Measurements from ENCODE around the gene NR6A1.

Gene NR6A1

DNA sequence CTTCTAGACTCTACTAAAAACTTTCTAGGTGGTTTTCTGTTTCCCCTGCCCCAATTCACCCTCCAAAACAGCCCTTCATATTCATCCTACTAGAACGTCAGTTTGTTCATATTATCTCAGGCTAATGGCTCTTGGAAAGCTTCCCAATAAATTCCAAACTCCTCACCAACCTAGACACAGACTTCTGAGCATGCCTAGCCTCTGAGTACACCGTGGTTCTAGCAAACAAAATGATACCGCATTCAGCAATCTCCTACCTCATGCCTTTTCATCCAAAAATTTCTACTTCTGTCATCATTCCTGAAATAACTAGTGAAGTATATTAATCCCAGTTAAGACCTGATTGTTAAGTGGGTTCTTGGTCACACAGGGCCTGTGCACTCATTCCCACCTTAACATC is 217.4 kb downstream of the NR6A1 start:
- in situ Hi-C loops (cut with MboI; ENCODE audit: low pct_unique_long_range_greater_than_20kb, low sequenced_read_pairs, unreplicated experiment) = no loop called here
- TF ChIP-seq, protein P1, sequence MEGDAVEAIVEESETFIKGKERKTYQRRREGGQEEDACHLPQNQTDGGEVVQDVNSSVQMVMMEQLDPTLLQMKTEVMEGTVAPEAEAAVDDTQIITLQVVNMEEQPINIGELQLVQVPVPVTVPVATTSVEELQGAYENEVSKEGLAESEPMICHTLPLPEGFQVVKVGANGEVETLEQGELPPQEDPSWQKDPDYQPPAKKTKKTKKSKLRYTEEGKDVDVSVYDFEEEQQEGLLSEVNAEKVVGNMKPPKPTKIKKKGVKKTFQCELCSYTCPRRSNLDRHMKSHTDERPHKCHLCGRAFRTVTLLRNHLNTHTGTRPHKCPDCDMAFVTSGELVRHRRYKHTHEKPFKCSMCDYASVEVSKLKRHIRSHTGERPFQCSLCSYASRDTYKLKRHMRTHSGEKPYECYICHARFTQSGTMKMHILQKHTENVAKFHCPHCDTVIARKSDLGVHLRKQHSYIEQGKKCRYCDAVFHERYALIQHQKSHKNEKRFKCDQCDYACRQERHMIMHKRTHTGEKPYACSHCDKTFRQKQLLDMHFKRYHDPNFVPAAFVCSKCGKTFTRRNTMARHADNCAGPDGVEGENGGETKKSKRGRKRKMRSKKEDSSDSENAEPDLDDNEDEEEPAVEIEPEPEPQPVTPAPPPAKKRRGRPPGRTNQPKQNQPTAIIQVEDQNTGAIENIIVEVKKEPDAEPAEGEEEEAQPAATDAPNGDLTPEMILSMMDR (IDR thresholded peaks at IDR 0.05; ENCODE audit: extremely low read depth, insufficient read depth, missing control alignments) = no peak

DNA sequence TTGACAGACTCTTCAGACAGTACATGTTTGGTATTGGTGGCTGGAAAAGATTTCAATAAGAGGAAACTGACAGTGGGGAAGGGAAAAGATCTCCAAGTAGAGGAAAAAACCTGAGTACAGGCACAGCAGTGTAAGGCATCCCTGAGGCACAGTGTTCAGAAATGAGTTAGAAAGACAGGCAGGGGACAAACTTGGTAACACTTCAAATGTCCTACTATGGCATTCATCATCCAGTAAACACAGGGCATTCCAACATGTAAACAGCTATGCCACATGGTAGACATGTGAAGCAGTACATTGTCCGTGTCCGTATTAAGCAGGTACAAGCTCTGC is 218.9 kb downstream of the NR6A1 start:
- TF ChIP-seq, protein P1 (IDR thresholded peaks at IDR 0.05; ENCODE audit: extremely low read depth, insufficient read depth, missing control alignments) = no peak
- in situ Hi-C loops (cut with MboI; ENCODE audit: low pct_unique_long_range_greater_than_20kb, low sequenced_read_pairs, unreplicated experiment) = no loop called here
- no peak for DNase-seq (ENCODE audit: low spot score)

More for the DNA sequence above, 217.4 kb downstream of the NR6A1 start:
- DNase-seq (ENCODE audit: low spot score) = no peak

DNA sequence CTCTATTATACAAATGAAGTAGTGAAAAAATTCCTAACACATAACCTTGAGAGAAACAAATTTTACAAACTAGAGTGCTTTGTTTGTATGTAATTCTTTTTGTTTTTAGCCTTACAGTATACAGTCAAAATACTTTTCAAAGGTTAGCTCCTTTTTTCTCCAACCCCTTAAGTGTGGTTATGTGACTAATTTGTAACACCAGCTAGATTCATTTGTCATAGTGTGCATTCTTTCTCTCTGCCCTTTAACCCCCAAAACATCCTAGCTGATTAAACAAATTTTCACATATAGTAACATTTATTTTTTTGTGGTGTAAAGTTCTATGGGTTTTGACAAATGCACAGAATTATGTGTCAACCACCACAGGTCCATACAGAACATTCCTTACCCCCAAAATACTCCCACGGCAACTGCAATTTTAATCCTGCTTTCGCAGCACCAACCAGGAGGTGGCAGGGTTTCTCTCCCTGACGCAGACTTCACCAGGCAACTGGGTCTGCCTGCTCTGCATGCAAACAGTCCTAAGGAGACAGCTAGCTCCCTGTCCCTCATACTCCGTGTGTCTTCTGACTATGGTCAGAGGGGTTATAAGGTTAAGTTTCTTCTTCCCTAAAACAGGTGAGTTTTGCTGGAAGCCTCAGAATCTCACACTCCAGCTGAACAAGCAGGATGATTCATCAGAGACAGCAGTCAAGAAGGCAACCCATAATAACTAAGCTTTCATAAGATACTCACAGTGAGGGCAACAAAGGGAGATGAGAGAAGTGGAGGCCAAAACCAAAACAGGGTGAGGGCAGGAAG is 219.4 kb downstream of the NR6A1 start:
- DNase-seq (ENCODE audit: low spot score) = peak; percentile 36
- in situ Hi-C loops (cut with MboI; ENCODE audit: low pct_unique_long_range_greater_than_20kb, low sequenced_read_pairs, unreplicated experiment) = no loop called here
- TF ChIP-seq, protein P1 (IDR thresholded peaks at IDR 0.05; ENCODE audit: extremely low read depth, insufficient read depth, missing control alignments) = peak; percentile 62

DNA sequence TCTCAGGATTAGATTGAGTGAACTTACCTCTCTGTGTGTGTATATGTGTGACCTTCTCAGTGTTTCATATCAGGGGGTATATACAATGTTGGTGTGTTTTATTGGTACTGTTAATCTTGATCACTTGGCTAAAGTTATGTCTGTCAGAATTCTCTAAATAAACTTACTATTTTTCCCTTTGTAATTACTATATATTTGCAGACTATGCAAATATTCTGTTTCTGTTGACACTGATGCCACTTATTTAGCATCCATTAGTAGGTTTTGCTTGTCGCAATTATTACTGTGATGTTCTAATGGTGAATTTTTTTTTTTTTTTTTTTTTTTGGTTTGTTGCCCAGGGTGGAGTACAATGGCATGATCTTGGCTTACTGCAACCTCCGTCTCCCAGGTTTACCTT is 221.0 kb downstream of the NR6A1 start:
- TF ChIP-seq, protein P1 (IDR thresholded peaks at IDR 0.05; ENCODE audit: extremely low read depth, insufficient read depth, missing control alignments) = no peak
- in situ Hi-C loops (cut with MboI; ENCODE audit: low pct_unique_long_range_greater_than_20kb, low sequenced_read_pairs, unreplicated experiment) = no loop called here
- no peak for DNase-seq (ENCODE audit: low spot score)

DNA sequence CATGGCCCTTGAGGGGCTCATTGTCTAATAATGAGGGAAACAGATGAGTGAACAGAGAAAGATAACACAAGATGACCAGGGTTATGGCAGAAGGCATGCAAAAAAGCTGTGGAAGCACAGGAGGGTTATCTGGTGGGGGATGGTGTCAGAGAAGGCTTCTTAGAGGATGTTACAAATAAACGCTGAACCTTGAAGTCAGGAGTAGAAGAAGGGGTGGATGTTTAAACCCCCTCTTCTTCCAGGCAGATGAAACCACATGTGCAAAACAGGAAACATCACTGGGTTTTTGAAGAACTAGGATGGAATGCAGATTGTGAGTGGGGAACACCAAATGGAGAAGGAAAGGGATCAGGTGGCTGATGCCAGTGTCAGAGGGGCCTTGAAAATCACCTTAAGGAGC is 222.1 kb downstream of the NR6A1 start:
- in situ Hi-C loops (cut with MboI; ENCODE audit: low pct_unique_long_range_greater_than_20kb, low sequenced_read_pairs, unreplicated experiment) = no loop called here
- DNase-seq (ENCODE audit: low spot score) = no peak
- TF ChIP-seq, protein P1 (IDR thresholded peaks at IDR 0.05; ENCODE audit: extremely low read depth, insufficient read depth, missing control alignments) = no peak

DNA sequence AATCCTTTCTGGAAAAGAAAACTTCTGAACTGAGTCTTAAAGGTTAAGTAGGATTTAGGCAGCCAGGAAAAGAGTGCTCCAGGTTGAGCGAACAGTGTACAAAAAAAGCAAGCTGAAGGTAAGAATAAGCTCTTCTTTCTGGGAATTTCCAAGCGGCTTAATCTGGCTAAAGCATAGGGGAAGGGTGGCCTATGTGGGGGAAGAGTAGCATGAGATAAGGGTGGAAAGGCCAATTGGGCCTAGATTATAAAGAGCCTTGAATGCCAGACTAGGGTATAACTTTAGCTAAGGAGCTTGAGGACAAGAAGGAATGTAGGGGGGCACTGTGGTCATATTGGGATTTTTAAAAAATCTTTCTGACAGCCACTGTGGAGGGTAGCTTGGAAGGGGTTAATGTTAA is 226.6 kb downstream of the NR6A1 start:
- TF ChIP-seq, protein P1 (IDR thresholded peaks at IDR 0.05; ENCODE audit: extremely low read depth, insufficient read depth, missing control alignments) = no peak
- DNase-seq (ENCODE audit: low spot score) = no peak
- in situ Hi-C loops (cut with MboI; ENCODE audit: low pct_unique_long_range_greater_than_20kb, low sequenced_read_pairs, unreplicated experiment) = no loop called here

Data from GM13977 (cell line).